ENCODE measurements around the gene SYCP2L.
"Not testable (repeated sequence)": the region's sequence is repeated elsewhere in the genome, so short reads cannot be mapped to it uniquely, and the experiment has no call there.

Gene SYCP2L

DNA sequence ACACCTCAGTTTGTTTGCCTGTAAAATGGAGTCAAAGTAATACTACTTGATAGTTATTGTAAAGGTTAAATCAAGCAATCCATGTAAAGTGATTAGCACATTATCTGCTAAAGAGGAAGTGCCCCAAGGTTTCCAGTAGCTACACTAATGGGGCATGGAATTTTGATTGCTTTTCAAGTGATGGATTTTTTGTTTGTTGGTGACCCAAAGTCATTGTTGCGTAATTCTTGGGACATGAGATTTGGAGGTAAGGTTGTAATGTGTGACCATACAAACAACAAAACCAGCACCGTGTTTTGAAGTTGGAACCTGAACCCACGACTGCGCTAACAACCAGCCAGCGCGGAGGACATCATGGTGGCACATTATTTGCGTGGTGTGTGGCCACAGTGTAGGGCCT is 17.2 kb downstream of the SYCP2L start:
- Histone ChIP-seq H3K4me3 (ENCODE audit: low read depth in 1 of 2, low read length in 2 of 2) (no peak overlapping the region), H3K27me3 (ENCODE audit: low read depth, low read length) (no peaks in the 10 kb centered on the region), H3K36me3 (ENCODE audit: control insufficient read depth in 1 of 2, insufficient read depth in 2 of 2, low read length in 2 of 2) (no peaks in the 10 kb centered on the region), H3K4me1 (ENCODE audit: control insufficient read depth in 1 of 2, insufficient read depth in 2 of 2, low read length in 2 of 2) (no peaks in the 10 kb centered on the region), H3K9me3 (ENCODE audit: control insufficient read depth in 1 of 2, low read length in 2 of 2) (no peaks in the 10 kb centered on the region), H3K27ac (ENCODE audit: low read length) (no peak overlapping the region)

DNA sequence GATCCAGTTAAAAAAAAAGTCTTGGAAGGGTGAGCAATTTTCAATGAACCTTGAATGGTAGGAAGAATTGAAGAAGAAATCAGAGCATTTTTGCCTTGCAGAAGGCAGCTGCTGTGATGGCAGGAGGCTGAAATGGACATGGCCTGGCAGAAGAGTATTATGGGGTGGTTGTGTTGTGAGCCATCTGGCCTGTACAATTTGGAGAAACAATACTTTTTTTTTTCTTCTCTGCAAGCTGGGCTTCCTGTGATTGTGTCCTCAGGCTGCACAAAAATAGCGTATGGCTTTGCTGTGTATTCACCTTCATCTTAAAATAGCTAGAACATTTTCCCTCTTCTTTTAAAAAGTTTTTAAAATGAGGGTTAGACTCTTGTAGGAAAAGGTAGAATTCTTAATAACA is 21.4 kb downstream of the SYCP2L start:
- no peak overlapping the region for H3K4me3 ChIP-seq (ENCODE audit: low read depth in 1 of 2, low read length in 2 of 2)
- no peaks in the 10 kb centered on the region for H3K4me1 ChIP-seq (ENCODE audit: control insufficient read depth in 1 of 2, insufficient read depth in 2 of 2, low read length in 2 of 2)
- no peaks in the 10 kb centered on the region for H3K9me3 ChIP-seq (ENCODE audit: control insufficient read depth in 1 of 2, low read length in 2 of 2)
- no peak overlapping the region for H3K27ac ChIP-seq (ENCODE audit: low read length)
- H3K36me3 ChIP-seq (ENCODE audit: control insufficient read depth in 1 of 2, insufficient read depth in 2 of 2, low read length in 2 of 2): no peaks in the 10 kb centered on the region
- no peaks in the 10 kb centered on the region for H3K27me3 ChIP-seq (ENCODE audit: low read depth, low read length)

DNA sequence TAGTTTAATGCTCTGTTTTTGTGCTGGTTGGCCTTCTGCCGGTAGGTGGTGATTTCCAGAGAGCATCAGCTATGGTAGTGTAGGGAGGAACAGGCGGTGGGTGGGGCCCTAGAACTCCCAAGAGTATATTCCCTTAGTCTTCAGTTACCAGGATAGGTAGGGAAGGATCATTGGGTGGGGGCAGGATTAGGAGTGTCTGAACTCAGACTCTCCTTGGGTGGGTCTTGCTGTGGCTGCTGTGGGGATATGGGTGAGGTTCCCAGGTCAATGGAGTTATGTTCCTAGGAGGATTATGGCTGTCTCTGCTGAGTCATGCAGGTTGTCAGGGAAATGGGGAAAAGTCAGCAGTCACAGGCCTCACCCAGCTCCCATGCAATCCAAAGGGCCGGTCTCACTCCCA is 32.7 kb downstream of the SYCP2L start:
- not testable (repeated sequence) for H3K27me3 ChIP-seq (ENCODE audit: low read depth, low read length); H3K4me3 ChIP-seq (ENCODE audit: low read depth in 1 of 2, low read length in 2 of 2); H3K27ac ChIP-seq (ENCODE audit: low read length); H3K4me1 ChIP-seq (ENCODE audit: control insufficient read depth in 1 of 2, insufficient read depth in 2 of 2, low read length in 2 of 2); H3K9me3 ChIP-seq (ENCODE audit: control insufficient read depth in 1 of 2, low read length in 2 of 2); H3K36me3 ChIP-seq (ENCODE audit: control insufficient read depth in 1 of 2, insufficient read depth in 2 of 2, low read length in 2 of 2)

DNA sequence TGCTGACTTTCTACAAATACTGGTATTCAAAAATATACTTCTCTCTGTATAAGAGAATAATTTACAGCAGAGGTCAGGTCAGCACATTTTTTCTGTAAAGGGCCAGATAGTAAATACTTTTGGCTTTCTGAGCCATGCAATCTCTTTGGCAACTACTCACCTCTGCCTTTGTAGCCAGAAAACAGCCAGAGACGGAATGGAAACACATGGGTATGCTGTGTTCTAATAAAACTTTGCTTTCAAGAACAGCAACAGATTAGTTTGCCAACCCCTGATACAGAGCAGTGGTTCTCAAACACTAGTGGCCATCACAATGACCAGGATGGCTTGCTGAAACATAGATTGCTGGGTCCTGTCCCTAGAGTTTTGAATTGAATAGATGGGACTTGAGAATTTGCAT is 46.3 kb downstream of the SYCP2L start:
- H3K4me1 ChIP-seq (ENCODE audit: control insufficient read depth in 1 of 2, insufficient read depth in 2 of 2, low read length in 2 of 2): no peaks in the 10 kb centered on the region
- H3K4me3 ChIP-seq (ENCODE audit: low read depth in 1 of 2, low read length in 2 of 2): no peak overlapping the region
- no peaks in the 10 kb centered on the region for H3K27me3 ChIP-seq (ENCODE audit: low read depth, low read length)
- no peaks in the 10 kb centered on the region for H3K36me3 ChIP-seq (ENCODE audit: control insufficient read depth in 1 of 2, insufficient read depth in 2 of 2, low read length in 2 of 2)
- no peaks in the 10 kb centered on the region for H3K9me3 ChIP-seq (ENCODE audit: control insufficient read depth in 1 of 2, low read length in 2 of 2)
- H3K27ac ChIP-seq (ENCODE audit: low read length): no peak overlapping the region

DNA sequence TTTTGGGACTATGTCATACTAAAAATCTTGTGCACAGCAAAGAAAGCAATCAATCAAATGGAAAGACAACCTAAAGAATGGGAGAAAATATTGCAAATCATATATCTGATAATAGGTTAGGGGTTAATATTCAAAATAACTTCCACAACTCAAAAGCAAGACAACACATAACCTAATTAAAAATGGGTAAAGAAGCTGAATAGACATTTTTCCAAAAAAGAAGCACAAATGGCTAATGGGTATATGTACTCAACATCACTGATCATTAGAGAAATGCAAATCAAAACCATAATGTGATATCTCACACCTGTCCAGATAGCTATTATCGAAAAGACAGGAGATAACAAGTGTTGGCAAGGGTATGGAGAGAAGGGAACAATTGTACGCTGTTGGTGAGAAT is 53.0 kb downstream of the SYCP2L start:
- Histone ChIP-seq H3K4me1 (ENCODE audit: control insufficient read depth in 1 of 2, insufficient read depth in 2 of 2, low read length in 2 of 2) (no peaks in the 10 kb centered on the region), H3K27me3 (ENCODE audit: low read depth, low read length) (no peaks in the 10 kb centered on the region), H3K9me3 (ENCODE audit: control insufficient read depth in 1 of 2, low read length in 2 of 2) (no peaks in the 10 kb centered on the region), H3K27ac (ENCODE audit: low read length) (no peak overlapping the region), H3K4me3 (ENCODE audit: low read depth in 1 of 2, low read length in 2 of 2) (no peak overlapping the region), H3K36me3 (ENCODE audit: control insufficient read depth in 1 of 2, insufficient read depth in 2 of 2, low read length in 2 of 2) (no peaks in the 10 kb centered on the region)

DNA sequence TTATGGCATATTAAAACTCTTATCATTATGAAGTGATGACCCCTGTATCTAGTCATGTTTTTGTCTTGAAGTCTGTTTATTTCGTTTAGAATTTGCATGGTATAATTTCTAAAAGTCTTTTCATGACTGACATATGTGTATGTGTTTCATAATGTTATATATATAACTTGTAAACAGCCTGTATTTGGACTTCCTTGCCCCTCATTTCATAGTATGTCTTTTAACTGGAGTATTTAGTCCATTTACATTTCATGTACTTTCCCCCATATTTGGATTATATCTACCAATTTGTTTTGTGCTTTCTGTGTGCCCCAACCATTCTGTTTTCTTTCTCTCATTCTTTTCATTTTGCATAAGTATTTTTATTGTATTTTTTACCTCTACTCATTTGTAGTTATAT is 59.0 kb downstream of the SYCP2L start:
- Histone ChIP-seq H3K27ac (ENCODE audit: low read length) (no peak overlapping the region), H3K9me3 (ENCODE audit: control insufficient read depth in 1 of 2, low read length in 2 of 2) (no peaks in the 10 kb centered on the region)

DNA sequence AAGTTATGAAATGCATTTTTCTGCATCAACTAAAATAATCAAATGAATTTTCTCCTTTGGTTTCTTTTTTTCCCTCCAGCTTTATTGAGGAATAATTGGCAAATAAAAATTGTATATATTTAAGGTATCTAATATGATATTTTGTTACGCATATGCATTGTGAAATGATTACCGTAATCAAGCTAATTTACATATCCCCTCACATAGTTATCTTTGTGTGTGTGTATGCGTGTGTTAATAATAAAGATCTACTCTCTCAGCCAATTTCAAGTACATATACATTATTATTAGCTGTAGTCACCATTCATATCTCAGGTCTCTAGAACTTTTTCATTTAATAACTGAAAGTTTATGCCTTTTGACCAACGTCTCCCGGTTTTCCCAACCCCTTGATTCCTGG is 61.1 kb downstream of the SYCP2L start:
- Histone ChIP-seq H3K4me3 (ENCODE audit: low read depth in 1 of 2, low read length in 2 of 2) (no peak overlapping the region), H3K27me3 (ENCODE audit: low read depth, low read length) (no peaks in the 10 kb centered on the region), H3K36me3 (ENCODE audit: control insufficient read depth in 1 of 2, insufficient read depth in 2 of 2, low read length in 2 of 2) (no peaks in the 10 kb centered on the region), H3K4me1 (ENCODE audit: control insufficient read depth in 1 of 2, insufficient read depth in 2 of 2, low read length in 2 of 2) (no peaks in the 10 kb centered on the region), H3K27ac (ENCODE audit: low read length) (no peak overlapping the region), H3K9me3 (ENCODE audit: control insufficient read depth in 1 of 2, low read length in 2 of 2) (no peaks in the 10 kb centered on the region)

More for the DNA sequence above, 59.0 kb downstream of the SYCP2L start:
- no peaks in the 10 kb centered on the region for H3K36me3 ChIP-seq (ENCODE audit: control insufficient read depth in 1 of 2, insufficient read depth in 2 of 2, low read length in 2 of 2)
- no peak overlapping the region for H3K4me3 ChIP-seq (ENCODE audit: low read depth in 1 of 2, low read length in 2 of 2)
- H3K27me3 ChIP-seq (ENCODE audit: low read depth, low read length): no peaks in the 10 kb centered on the region
- no peaks in the 10 kb centered on the region for H3K4me1 ChIP-seq (ENCODE audit: control insufficient read depth in 1 of 2, insufficient read depth in 2 of 2, low read length in 2 of 2)

DNA sequence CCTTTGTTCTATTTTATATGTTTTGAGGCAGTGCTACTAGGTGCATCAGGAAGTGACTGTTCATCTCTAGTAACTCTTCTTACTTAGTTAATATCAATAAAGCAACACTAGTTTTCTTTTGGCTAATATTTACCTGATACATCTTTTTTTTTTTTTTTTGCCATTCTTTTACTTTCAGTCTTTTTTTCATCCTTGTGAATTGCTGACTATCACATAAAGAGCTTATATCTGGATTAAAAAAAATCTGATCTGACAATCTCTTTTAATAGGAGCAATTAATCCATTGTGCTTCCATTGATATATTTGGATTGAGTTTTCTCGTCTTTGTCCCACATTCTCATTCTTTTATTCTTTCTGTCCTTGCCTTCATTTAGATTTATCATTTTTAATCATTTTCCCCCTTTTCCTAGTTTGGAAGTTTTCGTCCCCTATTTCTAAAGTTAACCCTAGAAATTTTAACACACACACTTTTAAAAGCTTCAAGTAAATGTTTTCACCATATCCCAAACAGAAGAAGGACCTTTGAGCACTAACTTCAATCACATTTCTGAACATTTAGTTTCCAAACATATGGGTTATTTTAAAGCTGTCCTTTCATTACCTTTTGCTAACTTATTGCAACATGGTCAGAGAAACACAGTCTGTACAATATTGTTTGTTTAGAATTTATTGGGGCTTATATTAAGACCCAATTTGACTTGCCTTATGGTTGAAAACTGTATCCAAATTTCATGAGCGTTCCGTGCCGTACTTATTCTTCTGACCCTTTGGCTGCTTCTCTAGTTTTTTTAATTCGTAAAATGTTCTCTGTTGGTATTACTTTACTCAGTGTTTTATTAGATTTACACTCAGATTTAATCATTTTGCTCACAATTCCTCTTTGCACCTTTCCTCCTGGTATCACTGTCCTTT is 63.0 kb downstream of the SYCP2L start:
- Histone ChIP-seq H3K9me3 (ENCODE audit: control insufficient read depth in 1 of 2, low read length in 2 of 2) (no peaks in the 10 kb centered on the region), H3K4me3 (ENCODE audit: low read depth in 1 of 2, low read length in 2 of 2) (no peak overlapping the region), H3K4me1 (ENCODE audit: control insufficient read depth in 1 of 2, insufficient read depth in 2 of 2, low read length in 2 of 2) (no peaks in the 10 kb centered on the region), H3K36me3 (ENCODE audit: control insufficient read depth in 1 of 2, insufficient read depth in 2 of 2, low read length in 2 of 2) (no peaks in the 10 kb centered on the region), H3K27ac (ENCODE audit: low read length) (no peak overlapping the region), H3K27me3 (ENCODE audit: low read depth, low read length) (no peaks in the 10 kb centered on the region)

DNA sequence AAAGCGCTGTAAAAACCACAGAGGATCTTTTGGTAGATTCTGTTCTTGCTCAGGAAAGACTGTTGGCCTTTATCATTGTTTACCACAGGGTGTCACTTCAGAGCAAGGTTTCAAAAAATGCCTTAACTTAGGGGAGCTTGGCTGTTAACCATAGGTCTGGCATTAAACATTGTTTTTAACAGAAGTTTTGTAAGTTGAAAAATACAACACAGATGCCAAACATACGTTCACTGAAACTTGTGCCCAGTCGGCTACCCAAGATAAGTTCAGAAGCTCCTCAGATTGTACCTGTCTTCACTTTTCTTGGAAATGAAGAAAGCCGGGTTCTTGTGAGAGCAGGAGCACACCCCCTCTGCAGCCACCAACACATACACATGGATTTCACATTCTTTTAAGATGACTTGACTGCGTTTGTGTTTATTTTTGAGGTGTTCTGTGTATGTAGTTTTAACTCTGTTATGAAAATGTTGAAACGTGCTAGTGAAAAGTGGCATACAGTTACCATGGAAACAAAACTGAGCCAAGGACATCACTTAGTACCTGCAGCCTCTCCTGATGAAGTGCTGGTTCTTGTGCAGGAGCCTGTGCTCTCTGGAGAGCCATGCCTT is 64.9 kb downstream of the SYCP2L start:
- Histone ChIP-seq H3K27me3 (ENCODE audit: low read depth, low read length) (no peaks in the 10 kb centered on the region), H3K36me3 (ENCODE audit: control insufficient read depth in 1 of 2, insufficient read depth in 2 of 2, low read length in 2 of 2) (no peaks in the 10 kb centered on the region), H3K27ac (ENCODE audit: low read length) (no peak overlapping the region), H3K4me3 (ENCODE audit: low read depth in 1 of 2, low read length in 2 of 2) (no peak overlapping the region), H3K4me1 (ENCODE audit: control insufficient read depth in 1 of 2, insufficient read depth in 2 of 2, low read length in 2 of 2) (no peaks in the 10 kb centered on the region), H3K9me3 (ENCODE audit: control insufficient read depth in 1 of 2, low read length in 2 of 2) (no peaks in the 10 kb centered on the region)

DNA sequence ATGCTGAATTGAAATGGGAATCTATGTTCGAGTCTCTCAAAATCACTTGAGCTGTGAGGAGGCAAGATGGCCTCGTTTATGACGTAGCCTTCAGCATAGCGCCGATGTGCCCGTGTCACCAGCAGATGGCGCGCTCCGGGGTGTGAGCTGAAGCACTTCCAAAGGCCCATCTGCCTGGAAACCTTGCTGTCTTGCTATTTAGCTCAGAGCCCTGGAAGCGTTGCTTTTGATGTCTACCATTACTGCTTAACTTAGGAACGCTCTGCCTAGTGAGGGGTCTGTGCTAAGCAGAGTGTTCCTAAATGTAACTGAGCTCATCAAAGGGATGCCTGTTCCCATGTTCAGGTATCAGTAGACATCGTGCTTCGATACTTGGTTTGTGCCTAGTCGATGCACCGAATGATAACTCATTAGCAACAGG is 67.7 kb downstream of the SYCP2L start:
- H3K36me3 ChIP-seq (ENCODE audit: control insufficient read depth in 1 of 2, insufficient read depth in 2 of 2, low read length in 2 of 2): no peaks in the 10 kb centered on the region
- no peak overlapping the region for H3K4me3 ChIP-seq (ENCODE audit: low read depth in 1 of 2, low read length in 2 of 2)
- no peaks in the 10 kb centered on the region for H3K9me3 ChIP-seq (ENCODE audit: control insufficient read depth in 1 of 2, low read length in 2 of 2)
- no peak overlapping the region for H3K27ac ChIP-seq (ENCODE audit: low read length)
- no peaks in the 10 kb centered on the region for H3K27me3 ChIP-seq (ENCODE audit: low read depth, low read length)
- H3K4me1 ChIP-seq (ENCODE audit: control insufficient read depth in 1 of 2, insufficient read depth in 2 of 2, low read length in 2 of 2): no peaks in the 10 kb centered on the region

DNA sequence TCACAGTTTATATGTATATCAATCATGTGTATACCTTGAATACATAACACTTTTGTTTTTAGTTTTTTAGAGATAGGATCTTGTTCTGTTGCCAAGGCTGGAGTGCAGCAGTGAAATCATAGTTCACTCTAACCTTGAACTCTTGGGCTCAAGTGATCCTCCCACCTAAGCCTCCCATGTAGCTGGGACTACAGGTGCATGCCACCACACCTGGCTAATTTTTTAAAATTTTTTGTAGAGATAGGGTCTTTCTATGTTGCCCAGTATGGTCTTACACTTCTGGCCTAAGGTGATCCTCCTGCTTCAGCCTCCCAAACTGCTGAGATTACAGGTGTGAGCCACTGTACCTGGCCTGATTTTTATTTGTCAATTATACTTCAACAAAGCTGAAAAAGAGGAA is 69.9 kb downstream of the SYCP2L start:
- H3K4me3 ChIP-seq (ENCODE audit: low read depth in 1 of 2, low read length in 2 of 2): no peak overlapping the region
- H3K27me3 ChIP-seq (ENCODE audit: low read depth, low read length): no peaks in the 10 kb centered on the region
- H3K36me3 ChIP-seq (ENCODE audit: control insufficient read depth in 1 of 2, insufficient read depth in 2 of 2, low read length in 2 of 2): no peaks in the 10 kb centered on the region
- no peaks in the 10 kb centered on the region for H3K4me1 ChIP-seq (ENCODE audit: control insufficient read depth in 1 of 2, insufficient read depth in 2 of 2, low read length in 2 of 2)
- H3K27ac ChIP-seq (ENCODE audit: low read length): no peak overlapping the region
- H3K9me3 ChIP-seq (ENCODE audit: control insufficient read depth in 1 of 2, low read length in 2 of 2): no peaks in the 10 kb centered on the region
